HS-27A (cell line): Measurements from ENCODE around the gene PBLD.
"Not testable (repeated sequence)": the region's sequence is repeated elsewhere in the genome, so short reads cannot be mapped to it uniquely, and the experiment has no call there.

Source experiments
- DNase-seq: peaks from one replicate; pipeline ENCODE4 v3.0.0-alpha.2; 2012; ENCODE audit warnings: low read depth, missing footprints

PBLD gene

DNA sequence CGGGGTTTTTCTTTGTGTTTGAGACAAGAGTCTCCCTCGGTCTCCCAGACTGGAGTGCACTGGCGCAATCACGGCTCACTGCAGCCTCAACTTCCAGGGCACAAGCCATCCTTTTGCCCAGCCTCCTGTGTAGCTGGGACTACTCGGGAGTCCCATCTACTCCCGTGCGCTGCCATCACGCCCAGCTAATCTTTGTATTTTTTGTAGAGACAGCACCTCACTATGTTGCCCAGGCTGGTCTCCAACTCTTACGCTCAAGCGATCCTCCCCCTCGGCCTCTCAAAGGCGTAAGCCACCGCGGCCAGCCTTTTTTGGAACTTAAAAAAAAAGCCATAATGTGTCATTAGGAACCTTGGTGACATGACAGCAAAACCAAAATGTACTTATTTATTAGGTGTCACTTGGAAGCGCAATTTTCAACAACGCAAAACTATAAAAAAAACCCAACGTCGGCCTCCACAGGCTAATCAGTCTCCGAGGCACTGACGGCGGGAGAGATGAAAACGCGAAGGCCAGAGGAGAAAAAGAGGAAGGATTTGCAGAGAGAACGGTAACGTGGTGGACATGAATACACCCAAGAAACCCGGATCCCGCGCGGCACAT, 1.8 kb downstream of the PBLD start:
- DNase-seq = no peak

DNA sequence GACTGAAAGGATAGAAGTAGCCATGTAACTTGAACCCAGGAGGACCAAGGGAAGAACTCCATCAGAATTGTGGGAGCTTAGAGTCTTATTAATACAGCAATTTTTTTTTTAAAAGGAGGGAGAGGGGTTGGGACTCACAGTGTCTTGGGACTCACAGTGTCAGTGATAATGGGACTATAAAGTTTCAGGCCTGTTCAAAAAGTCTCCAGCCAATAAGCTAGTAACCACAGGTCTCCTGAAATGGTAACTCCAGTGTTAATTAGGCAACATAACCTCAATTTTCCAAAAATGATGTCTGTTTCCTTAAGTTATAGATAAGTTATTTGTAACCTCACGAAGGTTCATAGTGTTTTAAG, 3.2 kb downstream of the PBLD start:
- DNase-seq = no peak

DNA sequence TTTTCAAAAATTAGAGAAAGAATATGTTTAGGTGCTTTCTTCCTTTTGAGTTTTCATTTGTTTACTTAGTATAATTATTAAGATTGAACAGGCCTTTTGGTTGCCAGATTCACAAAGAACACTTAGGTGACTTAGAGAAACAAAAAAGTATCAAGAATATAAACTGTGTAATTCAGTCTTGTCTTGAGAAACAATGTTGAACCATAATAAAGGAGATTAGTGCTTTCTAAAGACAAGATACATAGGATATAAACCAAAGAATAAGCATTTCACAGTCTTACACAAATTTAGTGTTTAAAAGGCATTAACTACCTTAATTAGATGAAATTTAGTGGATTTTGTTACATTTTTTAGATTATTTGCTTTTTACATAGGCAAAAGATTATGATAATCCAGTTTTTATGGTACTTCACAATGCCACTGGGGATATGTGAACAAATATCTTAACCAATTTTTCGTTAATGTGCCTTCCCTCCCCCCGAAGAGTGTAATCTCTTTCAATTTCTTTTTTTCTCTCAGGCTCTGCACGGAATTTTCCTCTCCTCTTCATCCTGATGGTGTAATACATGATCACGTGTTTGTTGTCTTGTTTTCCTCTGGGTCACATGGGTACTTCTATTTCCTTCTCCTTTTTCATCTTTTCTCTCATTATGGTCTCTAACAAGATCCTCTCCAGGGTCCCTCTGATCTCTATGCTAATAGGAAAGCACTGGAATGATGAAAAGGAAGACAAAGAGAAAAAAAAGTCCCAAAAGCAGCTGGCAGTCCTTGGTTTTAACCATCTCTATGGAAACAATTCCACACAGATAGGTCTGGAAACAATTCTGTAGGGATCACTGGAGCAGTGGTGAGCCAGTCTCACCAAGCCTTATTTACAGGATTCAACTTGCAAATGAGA, 4.6 kb downstream of the PBLD start:
- no peak for DNase-seq

GRCh38 chr10:68324396-68324795, 8.3 kb downstream of the PBLD start:
- not testable (repeated sequence) for DNase-seq

DNA sequence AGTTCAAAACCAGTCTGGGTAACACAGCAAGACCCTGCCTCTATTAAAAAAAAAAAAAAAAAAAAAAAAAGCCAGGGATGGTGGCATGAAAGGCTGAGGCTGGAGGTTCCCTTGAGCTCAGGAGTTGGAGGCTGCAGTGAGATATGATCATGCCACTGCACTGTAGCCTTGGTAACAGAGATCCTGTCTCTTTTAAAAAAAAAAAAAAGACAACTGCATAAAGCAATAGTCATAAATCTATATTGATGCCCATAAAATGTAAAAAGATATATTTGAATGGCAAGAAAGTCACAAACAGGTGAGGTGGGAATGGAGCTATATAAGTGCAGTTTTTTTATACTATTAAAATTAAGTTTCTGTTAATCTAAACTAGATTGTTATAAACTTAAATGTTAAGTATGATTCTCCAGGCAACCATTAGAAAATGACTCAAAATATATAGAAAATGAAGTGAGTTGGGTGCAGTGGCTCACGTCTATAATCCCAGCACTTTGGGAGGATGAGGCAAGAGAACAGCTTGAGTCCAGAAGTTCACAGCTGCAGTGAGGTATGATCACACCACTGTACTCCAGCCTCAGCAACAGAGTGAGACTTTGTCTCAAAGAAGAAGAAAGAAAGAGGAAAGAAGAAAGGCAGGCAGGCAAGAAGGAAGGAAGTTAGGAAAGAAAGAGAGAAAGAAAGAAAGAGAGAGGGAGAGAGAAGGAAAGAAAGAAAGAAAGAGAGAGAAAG, 14.2 kb downstream of the PBLD start:
- DNase-seq = no peak

DNA sequence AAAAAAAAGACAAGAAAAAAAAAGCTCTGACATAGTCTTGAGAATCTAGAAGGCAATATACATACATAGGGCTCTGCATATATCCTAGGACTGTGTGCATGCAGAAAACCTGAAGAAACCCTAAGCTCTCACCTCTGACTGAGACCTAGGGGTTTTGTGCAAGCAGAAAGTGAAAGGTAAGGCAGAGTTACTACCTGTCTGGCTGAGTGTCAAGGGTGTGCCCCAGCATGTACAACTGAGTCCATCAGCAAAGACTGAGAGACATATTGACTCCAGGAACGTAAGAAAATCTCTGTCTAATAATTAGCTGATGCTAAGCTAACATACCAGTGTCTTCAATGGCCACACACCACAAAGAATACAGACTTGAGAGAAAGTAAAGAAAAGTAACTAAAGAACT, 17.1 kb downstream of the PBLD start:
- no peak for DNase-seq

- DNase-seq = not testable (repeated sequence)
Observed at GRCh38 chr10:68314930-68315329, 17.8 kb downstream of the PBLD start.

- DNase-seq = no peak
Observed at GRCh38 chr10:68310531-68310930, 22.2 kb downstream of the PBLD start.

DNA sequence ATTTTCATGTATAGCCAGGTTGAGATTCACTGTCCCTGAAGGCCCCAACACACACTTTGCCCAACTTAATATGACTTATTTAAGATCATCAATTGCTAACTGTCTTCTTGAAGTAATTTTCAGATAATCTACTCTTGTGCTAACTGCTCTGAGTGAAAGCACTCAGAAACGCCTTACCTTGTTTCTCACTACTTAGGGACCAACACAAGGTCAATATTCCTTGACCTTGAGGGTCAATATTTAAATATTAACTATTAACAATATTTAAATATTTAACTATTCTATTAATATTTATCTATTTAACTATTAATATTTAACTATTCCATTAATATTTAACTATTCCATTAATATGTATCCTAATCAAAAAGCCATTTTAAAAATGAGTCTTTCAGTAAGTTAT, 26.9 kb downstream of the PBLD start:
- no peak for DNase-seq

DNA sequence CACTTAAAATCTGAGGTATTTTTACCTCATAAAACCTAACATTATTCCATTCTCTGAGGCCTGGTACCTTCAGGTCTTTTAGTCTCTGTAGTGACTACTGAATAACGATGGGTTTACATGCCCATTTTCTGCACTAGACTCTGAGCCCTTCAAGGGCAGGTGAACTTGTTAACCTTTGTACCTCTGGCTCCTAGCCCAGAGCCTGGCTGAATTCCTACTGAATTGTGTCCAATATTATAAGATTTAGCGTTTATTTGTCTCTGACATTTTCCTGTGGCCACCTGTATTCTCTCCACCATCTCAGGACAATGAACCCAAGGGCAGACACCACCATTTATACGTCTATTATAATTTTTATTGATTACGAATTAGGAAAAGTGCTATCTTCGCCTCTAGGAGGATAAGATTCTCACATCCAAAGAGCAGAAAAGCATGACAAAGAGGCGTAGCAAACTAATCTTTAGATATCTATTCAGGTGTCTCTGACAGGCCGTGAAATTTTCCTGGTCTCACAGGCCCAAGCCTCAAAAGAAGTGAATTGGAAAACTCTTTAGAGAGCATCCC, 28.8 kb downstream of the PBLD start:
- DNase-seq = no peak

DNA sequence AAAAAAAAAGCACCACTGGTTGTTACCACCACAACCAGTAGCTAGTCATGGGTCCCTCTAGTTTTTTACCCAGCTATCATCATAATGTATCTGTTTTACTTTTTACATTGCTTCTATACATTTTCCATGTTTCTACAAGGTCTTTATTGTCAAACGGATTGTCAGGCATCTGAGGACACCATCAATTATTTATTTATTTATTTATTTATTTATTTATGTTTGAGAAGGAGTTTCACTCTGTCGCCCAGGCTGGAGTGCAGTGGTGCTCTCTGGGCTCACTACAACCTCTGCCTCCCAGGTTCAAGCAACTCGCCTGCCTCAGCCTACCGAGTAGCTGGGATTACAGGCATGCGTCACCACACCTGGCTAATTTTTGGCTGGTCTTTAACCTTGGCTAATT, 29.9 kb downstream of the PBLD start:
- DNase-seq = no peak

GRCh38 chr10:68302503-68302823, 30.3 kb downstream of the PBLD start:
- no peak for DNase-seq

- peak; percentile 12 for DNase-seq
Observed at GRCh38 chr10:68301790-68302502, 30.8 kb downstream of the PBLD start.

DNA sequence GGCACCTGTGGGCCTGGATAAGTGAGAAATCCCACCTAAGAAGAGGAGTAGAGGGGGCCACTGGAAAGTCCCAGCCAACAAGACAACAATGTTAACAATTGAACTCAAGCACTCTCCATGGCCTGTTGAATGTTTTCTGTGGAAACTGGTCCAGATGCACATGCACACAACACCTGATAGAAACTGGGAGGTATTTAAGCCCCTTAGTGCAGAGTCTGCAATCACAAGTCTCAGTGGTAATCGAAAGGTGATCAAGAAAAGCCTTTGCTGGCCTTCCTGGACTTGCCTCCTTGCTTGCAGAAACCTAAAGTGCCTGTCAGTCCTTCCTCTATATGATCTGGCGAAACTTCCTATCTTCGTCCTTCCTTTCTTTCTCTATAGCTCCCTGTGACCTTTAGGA, 31.4 kb downstream of the PBLD start:
- DNase-seq = no peak

DNA sequence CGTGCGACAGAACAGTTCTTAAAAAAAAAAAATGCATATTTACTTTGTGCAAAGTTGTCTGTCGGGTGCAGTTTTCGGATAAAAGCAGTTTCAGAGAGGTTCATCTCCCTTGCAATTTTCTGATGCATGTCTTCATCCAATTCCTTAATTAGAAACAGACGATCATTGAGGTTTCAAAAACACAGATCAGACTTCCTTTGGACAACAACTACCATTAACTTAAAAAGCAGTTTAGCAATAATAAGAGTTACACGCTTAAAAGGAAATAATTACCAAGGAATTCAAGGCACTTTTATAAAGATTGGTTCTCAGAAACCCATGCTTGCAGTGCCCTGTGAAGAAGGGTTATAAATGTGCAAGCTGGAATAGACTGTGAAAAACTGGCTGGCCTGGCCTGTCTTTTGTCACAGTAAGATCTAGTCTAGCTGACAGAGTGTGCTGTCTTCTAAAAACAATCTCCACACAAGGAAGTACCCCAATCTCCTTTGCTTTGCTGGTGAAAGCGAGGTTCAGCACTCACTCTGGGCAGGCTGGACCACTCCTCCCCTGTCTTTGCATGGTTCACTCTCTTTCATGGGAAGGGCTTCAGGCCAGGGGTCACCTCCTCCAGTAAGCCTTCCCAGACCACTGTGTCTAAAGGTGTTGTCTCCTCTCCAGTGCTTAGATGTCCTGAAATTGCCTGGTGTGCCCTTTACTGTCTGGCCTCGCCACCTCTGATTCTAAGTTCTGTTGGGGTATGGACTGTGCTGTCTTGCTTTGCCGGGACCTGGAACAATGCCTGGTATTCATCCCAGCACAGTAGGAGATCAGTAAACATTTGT, 35.7 kb downstream of the PBLD start:
- no peak for DNase-seq

DNA sequence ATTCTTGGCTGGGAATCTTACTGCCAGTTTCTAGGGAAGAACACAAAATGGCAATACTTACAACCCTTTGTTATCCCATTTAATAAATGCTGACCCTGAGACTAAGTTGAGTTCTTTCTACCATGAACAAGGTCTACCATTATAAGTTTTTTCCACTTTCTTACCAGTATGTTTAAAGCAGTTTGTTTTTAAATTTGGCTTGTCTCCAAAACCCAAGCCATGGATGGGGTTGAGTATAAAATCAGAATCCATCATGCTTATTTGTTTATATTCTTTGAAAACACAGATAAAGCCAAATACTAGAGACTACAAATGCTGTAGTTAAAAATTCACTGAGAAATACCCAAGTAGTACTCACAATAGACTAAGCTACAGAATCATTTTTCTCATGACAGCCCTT, 42.0 kb downstream of the PBLD start:
- no peak for DNase-seq

DNA sequence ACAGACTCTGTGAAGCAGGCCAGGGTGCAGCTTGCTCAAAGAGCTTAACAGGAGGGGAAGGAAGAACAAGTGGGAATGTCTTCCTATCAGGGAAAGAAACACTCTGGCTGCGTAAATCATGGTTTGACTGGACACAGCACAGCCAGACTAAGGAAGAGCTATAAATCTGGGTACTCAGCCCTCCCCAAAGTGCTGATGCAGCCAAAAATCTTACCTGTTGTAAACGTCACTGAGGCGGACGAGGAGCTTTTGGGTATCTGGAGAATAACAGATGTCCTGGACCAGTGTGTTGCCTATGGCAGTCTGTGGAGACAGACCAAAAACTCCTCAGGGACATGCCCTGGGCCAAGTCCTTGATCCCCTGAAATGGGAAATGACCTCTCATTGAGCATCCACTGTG, 44.0 kb downstream of the PBLD start:
- DNase-seq = no peak

DNA sequence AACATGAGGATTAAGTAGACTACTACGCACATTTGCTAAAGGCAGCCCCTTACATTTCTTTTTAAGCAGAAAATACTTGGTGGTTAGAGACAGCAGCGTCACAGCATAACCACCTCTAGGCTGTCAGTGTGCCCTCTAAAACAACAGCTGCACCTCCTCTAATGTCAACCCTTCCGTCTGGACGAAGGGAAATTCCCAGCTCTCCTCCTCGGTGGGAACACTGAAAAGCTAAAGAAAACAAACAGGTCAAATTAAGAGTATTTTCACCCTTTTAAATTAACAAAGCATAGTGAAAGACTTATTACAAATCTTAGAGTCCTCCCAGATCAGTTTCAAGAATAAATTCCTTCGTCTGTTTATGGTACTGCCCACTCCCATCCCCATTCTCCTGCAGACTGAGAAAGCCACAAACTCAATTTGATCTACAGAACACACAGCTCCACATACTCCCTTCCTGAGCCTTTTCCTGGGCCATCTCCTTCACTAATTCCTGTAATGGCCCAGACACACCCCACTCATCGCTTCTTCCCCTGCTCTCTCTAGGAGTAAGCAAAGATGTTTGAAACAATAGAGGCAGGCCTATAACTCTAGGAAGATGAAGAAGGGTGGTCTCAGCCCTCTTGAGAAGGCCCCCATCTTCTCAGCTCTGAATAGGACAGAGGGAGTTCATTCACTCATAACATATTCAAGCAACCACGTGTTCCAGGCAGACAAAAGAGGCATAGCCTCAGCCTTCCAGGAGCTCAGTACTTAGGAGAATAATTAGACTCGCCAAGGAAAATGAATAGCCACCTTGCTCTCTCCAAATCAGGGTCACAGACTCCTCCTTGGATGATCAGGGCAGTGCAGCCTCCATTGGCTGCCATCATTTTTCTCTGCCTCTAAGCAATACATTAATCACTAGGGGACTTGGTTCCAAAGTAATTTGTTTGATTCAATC, 48.4 kb downstream of the PBLD start:
- no peak for DNase-seq

- no peak for DNase-seq
Observed at GRCh38 chr10:68280758-68281157, 52.0 kb downstream of the PBLD start.
